ENCODE measurements around the gene U2AF1.
"Not testable (repeated sequence)": the region's sequence is repeated elsewhere in the genome, so short reads cannot be mapped to it uniquely, and the experiment has no call there.

U2AF1 gene

GRCh38 chr21:43076023-43076637 is 31.2 kb downstream of the U2AF1 start:
- not testable (repeated sequence) for DNase-seq

GRCh38 chr21:43075170-43076022 is 32.0 kb downstream of the U2AF1 start, which contains the start of gene CBS:
Gene CBS, minus strand, starts transcription at chr21:43075835. Its CDS starts 3,642 bp downstream, at chr21:43072193.
- DNase-seq: not testable (repeated sequence)

- DNase-seq: not testable (repeated sequence)
These were observed 32.8 kb downstream of the U2AF1 start for GRCh38 chr21:43074401-43075169.

- not testable (repeated sequence) for DNase-seq
These were observed 34.6 kb downstream of the U2AF1 start for GRCh38 chr21:43072742-43073141.

GRCh38 chr21:43069682-43070081 is 37.7 kb downstream of the U2AF1 start:
- DNase-seq: not testable (repeated sequence)

GRCh38 chr21:43068065-43068464 is 39.3 kb downstream of the U2AF1 start:
- DNase-seq: not testable (repeated sequence)

- DNase-seq: not testable (repeated sequence)
These were observed 40.7 kb downstream of the U2AF1 start for GRCh38 chr21:43066690-43067089.

- not testable (repeated sequence) for DNase-seq
These were observed 41.4 kb downstream of the U2AF1 start for GRCh38 chr21:43065991-43066390.

GRCh38 chr21:43064265-43064917 is 43.0 kb downstream of the U2AF1 start:
- not testable (repeated sequence) for DNase-seq

- not testable (repeated sequence) for DNase-seq
These were observed 44.3 kb downstream of the U2AF1 start for GRCh38 chr21:43062955-43063664.

GRCh38 chr21:43053112-43053511 is 54.3 kb downstream of the U2AF1 start:
- not testable (repeated sequence) for DNase-seq

- not testable (repeated sequence) for DNase-seq
These were observed 61.2 kb downstream of the U2AF1 start for GRCh38 chr21:43045876-43046821.

GRCh38 chr21:43045165-43045875 is 62.0 kb downstream of the U2AF1 start:
- DNase-seq: not testable (repeated sequence)

GRCh38 chr21:43044547-43044946 is 62.8 kb downstream of the U2AF1 start:
- not testable (repeated sequence) for DNase-seq

GRCh38 chr21:43043291-43043690 is 64.1 kb downstream of the U2AF1 start:
- not testable (repeated sequence) for DNase-seq
